Activated CD4-positive, alpha-beta T cell treated with anti-CD3 and anti-CD28 coated beads, Interleukin-2, amount 10 ng/mL, durations not matched to agents 7 days and 5 days (primary cell): ENCODE data around the gene NRARP. TPM values are rescaled to one million over a fixed set of nuclear protein-coding genes. Genes with fewer than 3 reads are reported as not detected.

Source experiments
- CTCF ChIA-PET: fragments of 350-600 bp; sonication (Branson Sonifier 250); formaldehyde crosslinking; loops from one replicate; lab custom pipeline; 2021; ENCODE audit warnings: antibody characterized with exemption; lab: Charles Lee
- POLR2A ChIA-PET: fragments of 350-600 bp; sonication (Branson Sonifier 250); formaldehyde crosslinking; loops from one replicate; lab custom pipeline; 2021; ENCODE audit warnings: antibody characterized with exemption; lab: Charles Lee
- DNase-seq: peaks from one replicate; pipeline ENCODE4 v3.0.0-alpha.2; 2020
- H3K27ac Mint-ChIP-seq: one replicate; pipeline ENCODE4 v1.8.0; 2021; ENCODE audit warnings: mild to moderate bottlenecking, moderate library complexity, mixed read lengths
- H3K27me3 Mint-ChIP-seq: one replicate; pipeline ENCODE4 v1.8.0; 2021; ENCODE audit warnings: mixed read lengths
- H3K36me3 Mint-ChIP-seq: one replicate; pipeline ENCODE4 v1.8.0; 2021; ENCODE audit warnings: low read depth, mixed read lengths
- H3K4me1 Mint-ChIP-seq: one replicate; pipeline ENCODE4 v1.8.0; 2021; ENCODE audit warnings: mixed read lengths
- H3K4me3 Mint-ChIP-seq: one replicate; pipeline ENCODE4 v1.8.0; 2021; ENCODE audit warnings: mild to moderate bottlenecking, moderate library complexity, mixed read lengths
- H3K9me3 Mint-ChIP-seq: one replicate; pipeline ENCODE4 v1.8.0; 2021; ENCODE audit warnings: mixed read lengths
- total RNA-seq, 2 experiments: library from RNA; stranded (reverse); gene quantifications; one replicate each; pipeline ENCODE4 v1.2.3, GENCODE V29; 2021

NRARP gene
- total RNA-seq, 2 experiments from 2014 or later: 0.32 to 0.44 TPM

GRCh38 chr9:137296670-137297664 is 5.1 kb downstream of the NRARP start:
- peaks cover 13% of the 10 kb centered on the region for H3K4me1 Mint-ChIP-seq
- DNase-seq: no peak
- no peaks in the 10 kb centered on the region for H3K9me3 Mint-ChIP-seq
- H3K27me3 Mint-ChIP-seq: peaks cover 51% of the 10 kb centered on the region
- CTCF ChIA-PET: interaction anchor here (1.0 to 1.3 kb wide), 2 partner anchors 78 to 568 kb away, joined by 3 read pairs; no protein-coding TSS in a partner anchor
- no peaks in the 10 kb centered on the region for H3K36me3 Mint-ChIP-seq
- POLR2A ChIA-PET: no interaction called here
- no peak overlapping the region for H3K27ac Mint-ChIP-seq
- peak overlapping the region; percentile 40 for H3K4me3 Mint-ChIP-seq

DNA sequence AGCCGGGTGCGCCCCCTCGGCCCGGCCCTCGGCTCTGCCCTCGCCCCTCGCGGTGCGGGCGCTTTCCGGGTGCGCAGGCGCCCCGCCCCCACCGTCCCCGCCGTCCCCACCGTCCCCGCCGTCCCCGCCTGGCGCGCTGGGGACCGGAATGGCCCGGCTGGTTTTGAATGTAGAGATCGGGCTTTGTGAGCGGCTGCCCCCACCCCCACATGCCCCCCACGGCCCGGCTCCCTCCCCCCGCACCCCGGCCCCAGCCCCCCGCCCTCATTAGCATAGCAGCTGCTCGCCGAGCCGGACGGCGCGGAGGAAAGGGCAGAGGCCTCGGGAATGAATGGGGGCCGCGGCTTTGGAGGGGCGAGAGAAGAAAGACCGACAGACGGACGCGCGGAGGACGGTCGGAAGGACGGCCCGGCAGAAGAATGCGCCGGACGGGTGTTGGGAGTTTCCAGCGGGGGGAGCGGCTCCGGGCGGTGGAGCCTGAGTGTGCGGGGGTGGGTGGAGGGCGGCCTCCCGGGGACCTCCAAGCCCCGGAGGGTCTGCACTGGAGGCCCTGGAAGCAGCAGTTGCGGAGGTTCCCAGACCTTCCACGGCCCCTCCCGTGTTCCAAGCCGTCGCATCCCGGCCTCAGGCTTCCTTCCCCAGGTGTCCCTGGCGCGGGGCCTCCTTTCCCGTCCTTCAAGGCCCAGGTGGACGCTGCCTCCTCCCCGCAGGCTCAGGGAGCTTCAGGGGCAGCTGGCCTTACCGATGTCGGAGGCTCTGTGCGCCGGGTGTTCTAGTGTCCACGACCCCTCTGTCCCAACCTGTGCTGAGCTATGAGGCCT is 6.0 kb downstream of the NRARP start:
- POLR2A ChIA-PET: no interaction called here
- H3K4me3 Mint-ChIP-seq: peak overlapping the region; percentile 40
- no peaks in the 10 kb centered on the region for H3K36me3 Mint-ChIP-seq
- no peaks in the 10 kb centered on the region for H3K9me3 Mint-ChIP-seq
- no peak for DNase-seq
- H3K4me1 Mint-ChIP-seq: peaks cover 13% of the 10 kb centered on the region
- peaks cover 48% of the 10 kb centered on the region for H3K27me3 Mint-ChIP-seq
- CTCF ChIA-PET: interaction anchor here (1.0 to 1.3 kb wide), 2 partner anchors 79 to 568 kb away, joined by 3 read pairs; no protein-coding TSS in a partner anchor
- H3K27ac Mint-ChIP-seq: no peak overlapping the region

DNA sequence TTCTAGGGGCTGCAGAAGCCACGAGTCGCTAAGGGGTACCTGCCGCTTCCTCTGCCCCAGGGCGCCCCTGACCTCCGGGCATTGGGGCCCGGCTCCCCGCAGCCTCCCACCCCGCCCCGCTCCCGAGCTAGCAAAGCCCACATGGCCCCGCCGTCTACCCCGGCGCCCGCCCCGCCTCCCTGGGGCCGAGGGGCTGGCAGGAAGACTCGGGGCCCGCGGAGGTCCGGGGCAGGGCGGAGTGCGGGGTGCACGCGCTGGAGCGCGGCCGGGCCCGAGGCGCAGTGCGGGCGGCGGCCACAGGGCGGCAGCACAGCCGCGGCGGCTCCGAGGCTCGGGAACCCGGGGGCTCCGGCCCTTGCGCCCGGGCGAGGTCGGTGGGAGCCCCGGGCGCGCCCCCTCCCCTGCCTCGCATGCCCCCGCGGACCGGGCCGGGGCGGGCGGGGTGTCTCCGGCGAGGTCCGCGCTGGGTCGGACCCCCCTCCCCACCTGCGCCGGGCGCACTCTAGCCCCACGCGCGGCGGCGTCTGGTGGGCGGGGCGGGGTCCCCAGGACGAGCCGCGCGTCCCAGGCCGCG is 6.7 kb downstream of the NRARP start:
- no peak overlapping the region for H3K27ac Mint-ChIP-seq
- peak; percentile 36 for DNase-seq
- no peaks in the 10 kb centered on the region for H3K9me3 Mint-ChIP-seq
- POLR2A ChIA-PET: no interaction called here
- peaks cover 44% of the 10 kb centered on the region for H3K27me3 Mint-ChIP-seq
- peaks cover 9% of the 10 kb centered on the region for H3K4me1 Mint-ChIP-seq
- CTCF ChIA-PET: no interaction called here
- H3K4me3 Mint-ChIP-seq: no peak overlapping the region
- no peaks in the 10 kb centered on the region for H3K36me3 Mint-ChIP-seq

- no peak overlapping the region for H3K27ac Mint-ChIP-seq
- no peak for DNase-seq
- ChIA-PET POLR2A (interaction anchor here (0.6 kb wide), 1 partner anchor 188 kb away, joined by 3 read pairs; no protein-coding TSS in a partner anchor), CTCF (no interaction called here)
- no peaks in the 10 kb centered on the region for H3K9me3 Mint-ChIP-seq
- H3K27me3 Mint-ChIP-seq: peaks cover 40% of the 10 kb centered on the region
- H3K4me3 Mint-ChIP-seq: peak overlapping the region; percentile 28
- no peaks in the 10 kb centered on the region for H3K36me3 Mint-ChIP-seq
- H3K4me1 Mint-ChIP-seq: peaks cover 6% of the 10 kb centered on the region
Measured at GRCh38 chr9:137294681-137295237, 7.3 kb downstream of the NRARP start.

- Mint-ChIP-seq H3K27ac (no peak overlapping the region), H3K9me3 (no peaks in the 10 kb centered on the region), H3K4me3 (peak overlapping the region; percentile 28), H3K36me3 (no peaks in the 10 kb centered on the region), H3K4me1 (peaks cover 5% of the 10 kb centered on the region), H3K27me3 (peaks cover 37% of the 10 kb centered on the region)
- POLR2A ChIA-PET: interaction anchor here (0.6 kb wide), 1 partner anchor 187 kb away, joined by 3 read pairs; no protein-coding TSS in a partner anchor
- DNase-seq: peak; percentile 29
- CTCF ChIA-PET: interaction anchor here (1.2 to 1.7 kb wide), 2 partner anchors 8 to 12 kb away, joined by 3 to 5 read pairs; partner anchors contain the start of gene NRARP
Measured at GRCh38 chr9:137294091-137294680, 7.9 kb downstream of the NRARP start.

DNA sequence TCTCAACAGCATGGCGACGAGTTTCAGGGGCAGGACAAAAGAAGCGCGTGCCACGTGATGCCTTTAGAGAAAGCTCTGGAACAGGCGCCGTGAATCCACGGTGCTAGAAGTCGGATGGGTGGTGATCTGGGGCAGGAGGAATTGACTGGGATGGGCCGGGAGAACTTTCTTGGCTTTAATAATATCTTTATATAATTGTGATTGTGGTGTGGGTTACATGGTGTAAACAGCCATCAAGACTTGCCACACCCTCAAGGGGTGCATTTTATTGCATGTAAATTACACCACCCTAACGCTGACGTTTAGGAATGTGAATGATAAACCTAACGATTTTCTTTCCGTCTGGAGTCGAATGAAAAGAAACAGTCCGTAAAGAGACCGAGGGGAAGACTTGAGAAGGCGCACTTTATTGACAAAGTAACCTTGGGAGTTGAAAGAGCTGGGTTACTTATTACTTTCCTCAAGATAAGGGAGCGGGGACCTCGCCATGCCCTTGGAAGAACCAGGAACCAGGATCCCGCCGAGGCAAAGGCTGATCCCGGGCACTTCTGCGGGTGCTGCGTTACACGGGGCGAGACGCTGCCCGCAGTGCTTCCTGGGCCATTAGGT is 8.5 kb downstream of the NRARP start:
- DNase-seq: no peak
- peaks cover 5% of the 10 kb centered on the region for H3K4me1 Mint-ChIP-seq
- no peaks in the 10 kb centered on the region for H3K36me3 Mint-ChIP-seq
- peaks cover 34% of the 10 kb centered on the region for H3K27me3 Mint-ChIP-seq
- H3K27ac Mint-ChIP-seq: no peak overlapping the region
- no peaks in the 10 kb centered on the region for H3K9me3 Mint-ChIP-seq
- H3K4me3 Mint-ChIP-seq: no peak overlapping the region
- POLR2A ChIA-PET: no interaction called here
- CTCF ChIA-PET: interaction anchor here (1.2 to 1.7 kb wide), 2 partner anchors 9 to 12 kb away, joined by 3 to 5 read pairs; partner anchors contain the start of gene NRARP

DNA sequence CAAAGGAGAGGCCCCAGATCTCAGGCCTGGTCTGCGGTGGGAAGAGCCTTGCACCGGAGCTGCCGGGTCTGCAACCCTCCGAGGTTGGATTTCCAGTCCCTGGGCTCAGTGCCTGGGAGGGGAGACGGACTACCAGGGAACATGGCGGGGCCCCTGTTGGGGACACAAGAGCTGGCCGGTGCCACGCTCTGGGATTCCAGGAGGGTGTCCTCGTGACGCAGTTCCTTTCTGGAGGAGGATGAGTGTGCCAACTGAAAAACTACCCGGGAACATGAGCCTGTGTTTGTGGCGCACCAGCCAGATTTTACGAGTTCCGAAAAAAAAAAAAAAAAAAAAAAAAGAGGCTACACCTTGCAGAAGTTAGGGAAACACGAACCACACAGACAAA is 9.0 kb downstream of the NRARP start:
- H3K27me3 Mint-ChIP-seq: peaks cover 30% of the 10 kb centered on the region
- H3K9me3 Mint-ChIP-seq: no peaks in the 10 kb centered on the region
- H3K4me1 Mint-ChIP-seq: peaks cover 5% of the 10 kb centered on the region
- ChIA-PET POLR2A (no interaction called here), CTCF (interaction anchor here (1.2 to 1.7 kb wide), 2 partner anchors 9 to 11 kb away, joined by 3 to 5 read pairs; partner anchors contain the start of gene NRARP)
- no peaks in the 10 kb centered on the region for H3K36me3 Mint-ChIP-seq
- no peak overlapping the region for H3K27ac Mint-ChIP-seq
- H3K4me3 Mint-ChIP-seq: no peak overlapping the region
- no peak for DNase-seq

DNA sequence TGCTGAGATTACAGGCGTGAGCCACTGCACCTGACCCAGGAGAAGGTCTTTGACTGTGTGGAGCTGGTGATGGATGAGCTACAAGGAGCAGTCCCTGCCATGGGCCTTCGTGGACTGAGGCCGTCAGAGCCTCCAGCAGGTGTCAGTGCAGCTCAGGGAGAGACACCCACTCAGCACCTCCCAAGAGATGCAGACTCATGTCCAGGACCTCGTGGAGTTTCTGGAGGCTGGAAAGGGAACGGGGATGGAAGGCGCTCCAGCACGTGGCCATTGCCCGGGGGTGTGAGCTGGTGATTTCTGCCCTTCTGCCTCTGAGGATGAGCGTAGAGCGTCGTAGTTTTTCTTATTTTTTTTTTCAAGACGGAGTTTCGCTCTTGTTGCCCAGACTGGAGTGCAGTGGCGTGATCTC is 15.1 kb downstream of the NRARP start:
- DNase-seq: peak; percentile 37

GRCh38 chr9:137281345-137282116 is 20.5 kb downstream of the NRARP start:
- H3K36me3 Mint-ChIP-seq: no peaks in the 10 kb centered on the region
- H3K9me3 Mint-ChIP-seq: no peaks in the 10 kb centered on the region
- no peak overlapping the region for H3K27ac Mint-ChIP-seq
- DNase-seq: no peak
- peaks cover 12% of the 10 kb centered on the region for H3K4me1 Mint-ChIP-seq
- ChIA-PET CTCF (interaction anchor here (0.7 to 1.5 kb wide), 3 partner anchors 12 to 542 kb away, joined by 3 to 5 read pairs (median 3); no protein-coding TSS in a partner anchor), POLR2A (no interaction called here)
- H3K27me3 Mint-ChIP-seq: peaks cover 6% of the 10 kb centered on the region
- H3K4me3 Mint-ChIP-seq: no peak overlapping the region

More for the DNA sequence above, 15.1 kb downstream of the NRARP start:
- H3K9me3 Mint-ChIP-seq: no peaks in the 10 kb centered on the region
- POLR2A ChIA-PET: interaction anchor here (0.7 kb wide), 1 partner anchor 586 kb away, joined by 3 read pairs; no protein-coding TSS in a partner anchor
- peaks cover 3% of the 10 kb centered on the region for H3K4me1 Mint-ChIP-seq
- CTCF ChIA-PET: interaction anchor here (0.5 to 1.9 kb wide), 12 partner anchors 9 to 261 kb away, joined by 3 to 6 read pairs (median 4); partner anchors contain the start of genes EXD3, NOXA1, NRARP and TOR4A
- no peak overlapping the region for H3K4me3 Mint-ChIP-seq
- no peaks in the 10 kb centered on the region for H3K36me3 Mint-ChIP-seq
- peaks cover 10% of the 10 kb centered on the region for H3K27me3 Mint-ChIP-seq
- no peak overlapping the region for H3K27ac Mint-ChIP-seq

DNA sequence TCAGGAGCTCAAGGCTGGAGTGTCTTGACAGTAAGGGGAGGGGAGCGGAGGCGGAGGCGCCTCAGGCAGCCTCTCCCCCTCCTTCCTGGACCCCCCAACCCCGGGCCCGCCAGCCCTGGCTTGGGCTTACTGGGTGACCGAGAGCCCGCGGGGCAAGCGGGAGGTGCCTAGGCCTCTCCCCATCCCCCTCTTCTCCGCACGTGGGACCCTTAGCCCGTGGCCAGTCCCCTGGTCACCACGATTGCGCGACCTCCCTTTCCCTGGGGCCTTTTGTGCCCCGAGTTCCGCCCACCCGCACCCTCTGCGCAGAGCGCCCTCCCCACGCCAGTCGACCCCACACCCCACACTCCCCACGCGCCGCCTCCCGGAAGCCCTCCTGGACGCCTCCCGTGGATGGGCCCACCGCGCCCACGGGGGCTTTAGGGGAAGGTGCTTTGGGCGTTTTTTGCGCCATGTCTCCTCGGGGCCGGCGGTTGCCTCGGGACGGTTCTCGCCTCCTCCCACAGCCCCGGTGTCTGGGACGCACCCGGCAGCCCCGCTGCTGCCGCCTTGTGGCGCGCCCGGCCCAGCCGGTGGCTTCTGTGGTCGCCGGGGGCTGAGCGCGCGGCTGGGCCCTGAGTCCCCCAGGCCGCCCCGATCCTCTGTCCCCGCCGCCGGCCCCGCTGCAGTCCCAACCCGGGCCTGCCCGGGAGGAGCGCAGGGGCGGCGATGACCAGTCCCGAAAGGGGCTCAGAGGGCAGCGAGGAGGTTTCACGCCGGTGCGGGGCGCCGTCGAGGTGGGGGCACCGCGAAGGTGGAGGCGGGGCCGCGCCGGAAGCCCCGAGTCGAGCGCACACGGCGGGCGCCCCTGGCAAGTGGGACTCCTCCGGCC is 21.4 kb downstream of the NRARP start:
- Mint-ChIP-seq H3K36me3 (no peaks in the 10 kb centered on the region), H3K4me1 (peaks cover 13% of the 10 kb centered on the region), H3K4me3 (no peak overlapping the region), H3K27ac (no peak overlapping the region), H3K27me3 (peaks cover 6% of the 10 kb centered on the region), H3K9me3 (no peaks in the 10 kb centered on the region)
- POLR2A ChIA-PET: no interaction called here
- CTCF ChIA-PET: interaction anchor here (1.2 kb wide), 1 partner anchor 9 kb away, joined by 3 read pairs; no protein-coding TSS in a partner anchor
- no peak for DNase-seq
